22Rv1 (cell line): ENCODE measurements around the gene KIF25.
"Not testable (repeated sequence)": the region's sequence is repeated elsewhere in the genome, so short reads cannot be mapped to it uniquely, and the experiment has no call there.

ENCODE experiments used
- H3K27ac ChIP-seq: fragments of 450-650 bp; 2 replicates; pipeline ENCODE4 v1.5.1; 2017
- CTCF ChIP-seq: fragments of 450-650 bp; IDR thresholded peaks from 2 replicates; pipeline ENCODE4 v1.5.1; 2017; ENCODE audit warnings: mild to moderate bottlenecking
- ZFX ChIP-seq: fragments of 450-650 bp; IDR thresholded peaks from 2 replicates; pipeline ENCODE4 v1.6.1; 2017; ENCODE audit warnings: antibody characterized with exemption, borderline replicate concordance

The KIF25 gene

GRCh38 chr6:167995731-167996151 lies 1.7 kb upstream of the KIF25 start:
- no peak for TF ChIP-seq ZFX
- no peak for TF ChIP-seq CTCF
- H3K27ac ChIP-seq: no peak overlapping the region

GRCh38 chr6:167996424-167997199 lies 859 bp upstream of the KIF25 start:
- TF ChIP-seq ZFX: no peak
- no peak for TF ChIP-seq CTCF
- no peak overlapping the region for H3K27ac ChIP-seq

- no peak overlapping the region for H3K27ac ChIP-seq
Observed at GRCh38 chr6:167998215-167998614, 744 bp downstream of the KIF25 start.

GRCh38 chr6:168000198-168001028 lies 2.9 kb downstream of the KIF25 start:
- TF ChIP-seq CTCF (no peak), ZFX (no peak)
- no peak overlapping the region for H3K27ac ChIP-seq

More at GRCh38 chr6:167998215-167998614, 744 bp downstream of the KIF25 start:
- TF ChIP-seq ZFX (no peak), CTCF (no peak)

- H3K27ac ChIP-seq: no peak overlapping the region
- TF ChIP-seq CTCF (no peak), ZFX (no peak)
Observed at GRCh38 chr6:168001029-168001332, 3.5 kb downstream of the KIF25 start.

- H3K27ac ChIP-seq: not testable (repeated sequence)
Observed at GRCh38 chr6:168001514-168001913, 4.0 kb downstream of the KIF25 start.

- TF ChIP-seq ZFX (no peak), CTCF (no peak)
- H3K27ac ChIP-seq: no peak overlapping the region
Observed at GRCh38 chr6:168002804-168003203, 5.3 kb downstream of the KIF25 start.
